Glutamatergic neuron (in vitro differentiated cells): ENCODE results near the gene CDH4. TPM values are rescaled to one million over a fixed set of nuclear protein-coding genes. Genes with fewer than 3 reads are reported as not detected.

Source experiments
- DNase-seq: peaks from one replicate; pipeline ENCODE4 v3.0.0; 2022
- H3K27ac Mint-ChIP-seq: one replicate; pipeline ENCODE4 v1.8.0; 2020; ENCODE audit warnings: mild to moderate bottlenecking, mixed read lengths, inconsistent platforms; ENCODE audit not compliant: unreplicated experiment
- H3K27me3 Mint-ChIP-seq: one replicate; pipeline ENCODE4 v1.8.0; 2020; ENCODE audit warnings: mild to moderate bottlenecking, moderate library complexity, mixed read lengths, inconsistent platforms; ENCODE audit not compliant: unreplicated experiment
- H3K36me3 Mint-ChIP-seq: one replicate; pipeline ENCODE4 v1.8.0; 2020; ENCODE audit warnings: mild to moderate bottlenecking, mixed read lengths, inconsistent platforms; ENCODE audit not compliant: unreplicated experiment
- H3K4me1 Mint-ChIP-seq: one replicate; pipeline ENCODE4 v1.8.0; 2020; ENCODE audit warnings: mild to moderate bottlenecking, low read depth, mixed read lengths, inconsistent platforms; ENCODE audit not compliant: unreplicated experiment
- H3K4me3 Mint-ChIP-seq: one replicate; pipeline ENCODE4 v1.8.0; 2020; ENCODE audit warnings: mild to moderate bottlenecking, mixed read lengths, inconsistent platforms; ENCODE audit not compliant: unreplicated experiment
- H3K9me3 Mint-ChIP-seq: one replicate; pipeline ENCODE4 v1.8.0; 2020; ENCODE audit warnings: mild to moderate bottlenecking, moderate library complexity, mixed read lengths, inconsistent platforms; ENCODE audit not compliant: unreplicated experiment
- total RNA-seq: library from RNA; stranded (reverse); fragmentation: NEBNext Ultra II Directional; extraction: Animal tissue kit (Norgen Biotek cat#: 25700); gene quantifications from one replicate; pipeline ENCODE4 v1.2.1, GENCODE V29; 2021; ENCODE audit not compliant: unreplicated experiment
- TF ChIP-seq, protein P1 (sequence below): fragments of 200-600 bp; sonication (generic); IDR thresholded peaks from one replicate; pipeline ENCODE4 v1.5.0; 2021; ENCODE audit not compliant: partially characterized antibody, unreplicated experiment

The CDH4 gene
- total RNA-seq, 1 donor from 2014 or later, result 1.2 TPM

- H3K4me1 Mint-ChIP-seq, result peaks cover 6% of the 10 kb centered on the region
- H3K27ac Mint-ChIP-seq, result no peak overlapping the region
- TF ChIP-seq, protein P1, sequence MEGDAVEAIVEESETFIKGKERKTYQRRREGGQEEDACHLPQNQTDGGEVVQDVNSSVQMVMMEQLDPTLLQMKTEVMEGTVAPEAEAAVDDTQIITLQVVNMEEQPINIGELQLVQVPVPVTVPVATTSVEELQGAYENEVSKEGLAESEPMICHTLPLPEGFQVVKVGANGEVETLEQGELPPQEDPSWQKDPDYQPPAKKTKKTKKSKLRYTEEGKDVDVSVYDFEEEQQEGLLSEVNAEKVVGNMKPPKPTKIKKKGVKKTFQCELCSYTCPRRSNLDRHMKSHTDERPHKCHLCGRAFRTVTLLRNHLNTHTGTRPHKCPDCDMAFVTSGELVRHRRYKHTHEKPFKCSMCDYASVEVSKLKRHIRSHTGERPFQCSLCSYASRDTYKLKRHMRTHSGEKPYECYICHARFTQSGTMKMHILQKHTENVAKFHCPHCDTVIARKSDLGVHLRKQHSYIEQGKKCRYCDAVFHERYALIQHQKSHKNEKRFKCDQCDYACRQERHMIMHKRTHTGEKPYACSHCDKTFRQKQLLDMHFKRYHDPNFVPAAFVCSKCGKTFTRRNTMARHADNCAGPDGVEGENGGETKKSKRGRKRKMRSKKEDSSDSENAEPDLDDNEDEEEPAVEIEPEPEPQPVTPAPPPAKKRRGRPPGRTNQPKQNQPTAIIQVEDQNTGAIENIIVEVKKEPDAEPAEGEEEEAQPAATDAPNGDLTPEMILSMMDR, result no peak
- peaks cover 6% of the 10 kb centered on the region for H3K9me3 Mint-ChIP-seq
- H3K36me3 Mint-ChIP-seq, result no peaks in the 10 kb centered on the region
- no peak overlapping the region for H3K4me3 Mint-ChIP-seq
- H3K27me3 Mint-ChIP-seq, result peaks cover 2% of the 10 kb centered on the region
- DNase-seq, result no peak
Observed at GRCh38 chr20:61442075-61442670, 190.1 kb downstream of the CDH4 start.

GRCh38 chr20:61442718-61443117 is 190.7 kb downstream of the CDH4 start:
- Mint-ChIP-seq H3K27ac (no peak overlapping the region), H3K27me3 (peaks cover 2% of the 10 kb centered on the region), H3K9me3 (peaks cover 6% of the 10 kb centered on the region), H3K4me1 (peaks cover 2% of the 10 kb centered on the region), H3K4me3 (no peak overlapping the region), H3K36me3 (no peaks in the 10 kb centered on the region)
- no peak for DNase-seq
- TF ChIP-seq, protein P1, result no peak

- Mint-ChIP-seq H3K27me3 (peaks cover 2% of the 10 kb centered on the region), H3K4me1 (peaks cover 10% of the 10 kb centered on the region), H3K36me3 (no peaks in the 10 kb centered on the region), H3K27ac (no peak overlapping the region), H3K4me3 (no peak overlapping the region), H3K9me3 (peaks cover 6% of the 10 kb centered on the region)
- TF ChIP-seq, protein P1, result no peak
- DNase-seq, result no peak
Observed at GRCh38 chr20:61443443-61444126, 191.5 kb downstream of the CDH4 start.

- Mint-ChIP-seq H3K27ac (no peak overlapping the region), H3K27me3 (peaks cover 2% of the 10 kb centered on the region), H3K4me1 (peaks cover 18% of the 10 kb centered on the region), H3K36me3 (no peaks in the 10 kb centered on the region), H3K4me3 (no peak overlapping the region), H3K9me3 (peaks cover 6% of the 10 kb centered on the region)
- TF ChIP-seq, protein P1, result no peak
- no peak for DNase-seq
Observed at GRCh38 chr20:61444637-61445036, 192.6 kb downstream of the CDH4 start.

- Mint-ChIP-seq H3K27me3 (peaks cover 2% of the 10 kb centered on the region), H3K4me3 (no peak overlapping the region), H3K9me3 (peaks cover 6% of the 10 kb centered on the region), H3K36me3 (no peaks in the 10 kb centered on the region), H3K27ac (no peak overlapping the region), H3K4me1 (peaks cover 18% of the 10 kb centered on the region)
- no peak for DNase-seq
- TF ChIP-seq, protein P1, result no peak
Observed at GRCh38 chr20:61445138-61445537, 193.1 kb downstream of the CDH4 start.
